Measurements from ENCODE around the gene CCDC191. TPM values are rescaled to one million over a fixed set of nuclear protein-coding genes. Genes with fewer than 3 reads are reported as not detected.
A peak's percentile ranks its signal among the peaks of the same experiment; 100 is the strongest.

Gene CCDC191
- total RNA-seq, 6 donors from 2014 or later: 3.8 to 27.2 (median 9.1) TPM

DNA sequence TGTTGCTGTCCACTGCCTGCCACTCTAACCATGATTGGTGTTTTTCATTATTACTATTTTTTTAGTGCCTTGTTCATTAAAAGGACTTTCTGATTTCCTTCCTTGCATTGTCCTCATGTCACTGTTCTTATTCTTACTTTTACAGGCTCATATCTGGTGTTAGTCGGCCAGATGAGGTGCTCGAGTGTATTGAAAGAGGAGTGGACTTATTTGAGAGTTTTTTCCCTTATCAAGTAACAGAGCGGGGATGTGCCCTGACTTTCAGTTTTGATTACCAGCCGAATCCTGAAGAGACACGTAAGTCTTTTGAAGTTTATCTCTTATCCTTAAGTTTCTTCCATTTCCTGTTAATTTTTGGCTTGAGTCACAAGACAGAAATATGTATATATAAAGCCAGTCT lies 23.4 kb upstream of the CCDC191 start:
- DNase-seq (no peak), ATAC-seq (ENCODE audit: low FRiP score in 2 of 2) (no peak)
- Histone ChIP-seq H3K9me3 (no peaks in the 10 kb centered on the region), H3K27me3 (no peaks in the 10 kb centered on the region), H3K27ac (peak overlapping the region; percentile 11 to 68 (median 45)), H3K4me3 (peak overlapping the region in 1 of 4 donors; percentile 2), H3K4me1 (peaks cover 0 to 9% (median 0%) of the 10 kb centered on the region in 4 donors), H3K36me3 (peaks cover 20 to 84% (median 32%) of the 10 kb centered on the region in 4 donors)
- WGBS, 2 donors: 56 to 59% methylated on average over 5 of the region's 5 CpGs
- TF ChIP-seq EP300 (IDR thresholded peaks at IDR 0.05) (no peak), POLR2AphosphoS5 (IDR thresholded peaks at IDR 0.05) (no peak), POLR2A (IDR thresholded peaks at IDR 0.05) (no peak)
- TF ChIP-seq, protein P1, sequence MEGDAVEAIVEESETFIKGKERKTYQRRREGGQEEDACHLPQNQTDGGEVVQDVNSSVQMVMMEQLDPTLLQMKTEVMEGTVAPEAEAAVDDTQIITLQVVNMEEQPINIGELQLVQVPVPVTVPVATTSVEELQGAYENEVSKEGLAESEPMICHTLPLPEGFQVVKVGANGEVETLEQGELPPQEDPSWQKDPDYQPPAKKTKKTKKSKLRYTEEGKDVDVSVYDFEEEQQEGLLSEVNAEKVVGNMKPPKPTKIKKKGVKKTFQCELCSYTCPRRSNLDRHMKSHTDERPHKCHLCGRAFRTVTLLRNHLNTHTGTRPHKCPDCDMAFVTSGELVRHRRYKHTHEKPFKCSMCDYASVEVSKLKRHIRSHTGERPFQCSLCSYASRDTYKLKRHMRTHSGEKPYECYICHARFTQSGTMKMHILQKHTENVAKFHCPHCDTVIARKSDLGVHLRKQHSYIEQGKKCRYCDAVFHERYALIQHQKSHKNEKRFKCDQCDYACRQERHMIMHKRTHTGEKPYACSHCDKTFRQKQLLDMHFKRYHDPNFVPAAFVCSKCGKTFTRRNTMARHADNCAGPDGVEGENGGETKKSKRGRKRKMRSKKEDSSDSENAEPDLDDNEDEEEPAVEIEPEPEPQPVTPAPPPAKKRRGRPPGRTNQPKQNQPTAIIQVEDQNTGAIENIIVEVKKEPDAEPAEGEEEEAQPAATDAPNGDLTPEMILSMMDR (IDR thresholded peaks at IDR 0.05): no peak

DNA sequence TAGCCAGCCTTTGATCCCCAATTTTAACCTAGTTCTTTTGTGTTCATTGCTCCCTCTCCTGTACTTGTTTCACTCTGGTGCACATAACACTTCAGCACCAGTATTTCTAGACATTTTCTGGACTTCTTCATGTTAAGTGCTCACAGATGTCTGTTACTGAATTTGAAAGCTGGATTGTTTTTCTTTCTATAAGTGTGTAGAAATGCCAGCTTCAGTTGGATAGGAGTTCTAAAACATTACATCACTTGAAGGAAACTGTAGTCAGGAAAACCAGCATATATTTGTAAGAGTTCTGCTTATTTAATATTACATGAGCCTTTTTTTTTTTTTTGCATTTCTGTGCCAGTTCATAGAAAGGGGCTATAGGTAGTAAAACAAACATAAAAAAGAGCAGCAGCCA lies 21.8 kb upstream of the CCDC191 start:
- DNase-seq (no peak), ATAC-seq (ENCODE audit: low FRiP score in 2 of 2) (no peak)
- peaks cover 0 to 9% (median 0%) of the 10 kb centered on the region in 4 donors for H3K4me1 ChIP-seq
- H3K27me3 ChIP-seq: no peaks in the 10 kb centered on the region
- no peak overlapping the region for H3K27ac ChIP-seq
- TF ChIP-seq POLR2AphosphoS5 (IDR thresholded peaks at IDR 0.05) (no peak), POLR2A (IDR thresholded peaks at IDR 0.05) (no peak), EP300 (IDR thresholded peaks at IDR 0.05) (no peak)
- TF ChIP-seq, protein P1 (IDR thresholded peaks at IDR 0.05): no peak
- no peaks in the 10 kb centered on the region for H3K9me3 ChIP-seq
- no peak overlapping the region for H3K4me3 ChIP-seq
- peaks cover 18 to 88% (median 46%) of the 10 kb centered on the region in 4 donors for H3K36me3 ChIP-seq

DNA sequence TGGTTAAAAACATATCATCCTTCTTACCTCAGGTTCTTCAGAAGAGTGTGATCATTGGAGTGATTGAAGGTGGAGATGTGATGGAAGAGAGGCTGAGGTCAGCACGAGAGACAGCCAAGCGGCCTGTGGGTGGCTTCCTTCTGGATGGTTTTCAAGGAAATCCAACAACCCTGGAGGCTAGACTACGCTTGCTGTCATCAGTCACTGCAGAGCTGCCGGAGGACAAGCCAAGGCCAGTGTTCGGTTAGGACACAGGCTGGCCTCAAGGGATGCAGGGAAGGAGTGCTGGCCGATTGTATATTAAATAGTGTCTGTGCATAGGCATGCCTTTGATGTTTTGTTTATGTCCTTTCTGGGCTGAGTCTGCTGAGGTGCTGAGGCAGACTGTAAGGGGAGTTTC lies 20.4 kb upstream of the CCDC191 start:
- DNase-seq (no peak), ATAC-seq (ENCODE audit: low FRiP score in 2 of 2) (no peak)
- Histone ChIP-seq H3K27me3 (no peaks in the 10 kb centered on the region), H3K27ac (no peak overlapping the region), H3K9me3 (no peaks in the 10 kb centered on the region), H3K36me3 (peaks cover 14 to 90% (median 58%) of the 10 kb centered on the region in 4 donors), H3K4me3 (no peak overlapping the region), H3K4me1 (peaks cover 0 to 9% (median 0%) of the 10 kb centered on the region in 4 donors)
- TF ChIP-seq EP300 (IDR thresholded peaks at IDR 0.05) (no peak), POLR2A (IDR thresholded peaks at IDR 0.05) (no peak), POLR2AphosphoS5 (IDR thresholded peaks at IDR 0.05) (no peak)
- TF ChIP-seq, protein P1 (IDR thresholded peaks at IDR 0.05): no peak
- WGBS, 2 donors: 70 to 86% methylated on average over 6 of the region's 6 CpGs

DNA sequence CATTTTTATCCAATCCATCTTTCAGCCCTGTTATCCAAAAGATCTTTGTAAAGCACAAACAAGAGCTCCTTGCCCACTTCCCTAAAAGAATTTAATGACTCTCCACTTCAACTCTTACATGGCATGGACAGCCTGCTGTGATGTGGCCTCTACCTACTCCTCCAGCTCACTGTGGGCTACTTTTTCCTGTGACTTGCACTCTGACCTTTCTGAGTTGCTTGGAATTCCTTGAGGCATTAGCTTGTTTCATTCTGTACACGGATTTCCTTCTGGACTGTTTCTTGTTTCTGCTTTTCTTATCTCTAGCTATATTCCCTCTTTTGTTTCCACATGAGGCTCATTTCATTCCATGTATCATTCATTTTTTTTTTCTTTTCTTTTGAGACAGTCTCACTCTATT lies 15.5 kb upstream of the CCDC191 start:
- Histone ChIP-seq H3K36me3 (peaks cover 10 to 80% (median 57%) of the 10 kb centered on the region in 4 donors), H3K9me3 (no peaks in the 10 kb centered on the region), H3K4me3 (no peak overlapping the region), H3K4me1 (peaks cover 0 to 5% (median 2%) of the 10 kb centered on the region in 4 donors), H3K27me3 (no peaks in the 10 kb centered on the region), H3K27ac (no peak overlapping the region)
- DNase-seq (no peak), ATAC-seq (ENCODE audit: low FRiP score in 2 of 2) (no peak)
- TF ChIP-seq EP300 (IDR thresholded peaks at IDR 0.05) (no peak), POLR2AphosphoS5 (IDR thresholded peaks at IDR 0.05) (no peak), POLR2A (IDR thresholded peaks at IDR 0.05) (no peak)
- TF ChIP-seq, protein P1 (IDR thresholded peaks at IDR 0.05): no peak
- WGBS, 2 donors: 74 to 81% methylated on average over 1 of the region's 1 CpG

DNA sequence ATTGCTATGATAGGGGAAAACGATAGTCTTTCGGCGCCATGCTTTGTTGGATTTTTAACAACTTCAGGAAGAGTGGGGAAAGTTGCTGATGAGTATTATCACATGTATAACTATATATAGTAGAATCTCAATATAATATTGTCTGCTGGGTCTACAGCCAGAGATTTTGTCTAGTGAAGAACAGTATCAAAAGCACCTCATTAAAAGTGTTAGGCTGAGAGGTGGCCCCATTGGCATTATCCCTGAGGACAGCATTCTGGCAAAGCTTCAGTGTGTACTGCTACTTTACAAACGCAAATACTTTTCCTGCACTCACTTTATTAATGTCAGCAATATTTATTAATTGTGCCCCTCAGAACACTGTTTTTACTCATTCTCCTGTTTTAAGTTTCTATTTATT lies 12.0 kb upstream of the CCDC191 start:
- Histone ChIP-seq H3K27me3 (no peaks in the 10 kb centered on the region), H3K4me1 (peaks cover 0 to 5% (median 2%) of the 10 kb centered on the region in 4 donors), H3K4me3 (no peak overlapping the region), H3K36me3 (peaks cover 3 to 66% (median 41%) of the 10 kb centered on the region in 4 donors), H3K27ac (no peak overlapping the region), H3K9me3 (no peaks in the 10 kb centered on the region)
- ATAC-seq (ENCODE audit: low FRiP score in 2 of 2) (no peak), DNase-seq (no peak)
- TF ChIP-seq, protein P1 (IDR thresholded peaks at IDR 0.05): no peak
- TF ChIP-seq POLR2AphosphoS5 (IDR thresholded peaks at IDR 0.05): no peak
- TF ChIP-seq POLR2A (IDR thresholded peaks at IDR 0.05): no peak
- TF ChIP-seq EP300 (IDR thresholded peaks at IDR 0.05): no peak
- WGBS, 2 donors: 81 to 89% methylated on average over 4 of the region's 4 CpGs
